Right atrium auricular region (tissue), 2 donors: ENCODE measurements around the gene TPI1. TPM values are rescaled to one million over a fixed set of nuclear protein-coding genes. Genes with fewer than 3 reads are reported as not detected.
A peak's percentile ranks its signal among the peaks of the same experiment; 100 is the strongest.

Experiments
- DNase-seq: peaks from one replicate; pipeline ENCODE4 v3.0.0-alpha.2; 2019; ENCODE audit warnings: low spot score
- H3K27ac ChIP-seq, 2 donors: fragments of 200-600 bp; sonication (generic); 1 replicate in 1 of 2; 2 replicates in 1 of 2; pipeline ENCODE4 v1.5.1; 2016 to 2019
- H3K27me3 ChIP-seq, 2 donors: fragments of 200-600 bp; sonication (generic); one replicate each; pipeline versions ENCODE4 v1.5.1 to v1.6.0; 2017 to 2019
- H3K36me3 ChIP-seq: fragments of 200-600 bp; sonication (generic); one replicate; pipeline ENCODE4 v1.5.1; 2016
- H3K4me1 ChIP-seq, 2 donors: fragments of 200-600 bp; sonication (generic); one replicate each; pipeline versions ENCODE4 v1.5.1 to v1.6.0; 2017 to 2019
- H3K4me3 ChIP-seq, 2 donors: fragments of 200-600 bp; sonication (generic); 1 replicate in 1 of 2; 2 replicates in 1 of 2; pipeline ENCODE4 v1.5.1; 2017 to 2019; ENCODE audit warnings: mild to moderate bottlenecking in 1 of 2, moderate library complexity in 1 of 2
- H3K9me3 ChIP-seq, 2 donors: fragments of 200-600 bp; sonication (generic); one replicate each; pipeline ENCODE4 v1.5.1; 2019
- CTCF ChIP-seq, 2 donors: fragments of 200-600 bp; sonication (generic); IDR thresholded peaks; one replicate each; pipeline ENCODE4 v1.5.1; 2019; ENCODE audit warnings: antibody characterized with exemption in 2 of 2
- total RNA-seq, 2 donors: library from RNA; depleted of rRNA; stranded (reverse); fragments of >200 nt; gene quantifications; one replicate each; pipeline ENCODE4 v1.1.0, GENCODE V29; 2016

Gene TPI1
- total RNA-seq, 2 donors from 2014 or later: 755 to 842 TPM

DNA sequence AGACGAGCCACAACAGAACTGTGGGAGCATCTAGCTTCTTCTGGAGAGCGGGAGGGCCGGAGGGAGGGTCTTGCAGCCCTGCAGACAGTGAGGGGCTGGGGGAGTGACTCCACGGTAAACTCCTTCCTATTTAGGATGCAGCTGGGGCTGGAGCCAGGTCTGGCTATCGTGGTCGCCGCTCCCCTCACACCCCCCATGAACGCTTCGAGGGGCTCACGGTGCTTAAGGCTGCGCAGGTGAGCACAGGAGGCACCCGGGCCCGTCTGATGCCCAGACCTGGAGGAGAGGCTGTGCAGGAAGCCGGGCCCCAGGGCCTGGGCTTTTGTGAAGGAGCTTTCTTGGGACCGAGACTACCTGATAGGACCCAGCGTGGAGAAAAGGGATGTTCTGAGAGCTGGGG is 30.5 kb upstream of the TPI1 start:
- no peak for DNase-seq
- peaks cover 0 to 10% of the 10 kb centered on the region in 2 donors for H3K4me1 ChIP-seq
- no peak overlapping the region for H3K27ac ChIP-seq
- H3K36me3 ChIP-seq: peaks cover 49% of the 10 kb centered on the region
- H3K9me3 ChIP-seq: no peaks in the 10 kb centered on the region
- no peak overlapping the region for H3K4me3 ChIP-seq
- no peak for TF ChIP-seq CTCF (IDR thresholded peaks at IDR 0.05)
- H3K27me3 ChIP-seq: no peaks in the 10 kb centered on the region

DNA sequence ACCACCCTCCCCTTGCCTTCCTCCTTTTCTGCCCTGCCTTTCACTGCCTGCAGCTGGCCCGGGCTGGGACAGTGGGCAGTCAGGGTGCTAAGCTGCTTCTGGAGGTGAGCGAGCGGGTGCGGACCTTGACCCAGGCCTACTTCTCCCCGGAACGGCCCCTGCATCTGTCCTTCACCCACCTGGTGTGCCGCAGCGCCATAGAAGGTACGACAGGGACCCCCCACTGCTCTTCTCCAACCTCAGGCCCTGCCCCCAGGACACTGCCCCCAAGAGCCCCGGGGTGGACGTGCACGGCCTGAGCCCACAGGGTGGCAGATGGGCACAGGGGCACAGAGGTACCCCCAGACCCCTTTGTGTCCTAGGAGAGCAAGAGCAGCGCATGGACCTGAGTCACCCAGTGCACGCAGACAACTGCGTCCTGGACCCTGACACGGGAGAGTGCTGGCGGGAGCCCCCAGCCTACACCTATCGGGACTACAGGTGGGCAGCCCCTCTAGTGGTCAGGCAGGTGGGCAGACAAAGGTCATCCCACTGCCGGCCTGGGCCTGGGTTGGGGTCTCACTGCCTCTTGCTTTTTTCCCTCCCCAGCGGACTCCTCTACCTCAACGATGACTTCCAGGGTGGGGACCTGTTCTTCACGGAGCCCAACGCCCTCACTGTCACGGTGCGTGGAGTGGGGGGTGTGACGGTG is 29.8 kb upstream of the TPI1 start:
- Histone ChIP-seq H3K9me3 (no peaks in the 10 kb centered on the region), H3K27me3 (no peaks in the 10 kb centered on the region), H3K4me3 (no peak overlapping the region), H3K27ac (no peak overlapping the region), H3K36me3 (peaks cover 55% of the 10 kb centered on the region), H3K4me1 (peaks cover 0 to 10% of the 10 kb centered on the region in 2 donors)
- no peak for DNase-seq
- no peak for TF ChIP-seq CTCF (IDR thresholded peaks at IDR 0.05)

GRCh38 chr12:6838854-6839253 is 28.5 kb upstream of the TPI1 start:
- H3K27ac ChIP-seq: no peak overlapping the region
- no peak for TF ChIP-seq CTCF (IDR thresholded peaks at IDR 0.05)
- H3K36me3 ChIP-seq: peaks cover 54% of the 10 kb centered on the region
- H3K9me3 ChIP-seq: no peaks in the 10 kb centered on the region
- no peak for DNase-seq
- H3K4me3 ChIP-seq: no peak overlapping the region
- H3K27me3 ChIP-seq: no peaks in the 10 kb centered on the region
- peaks cover 0 to 10% of the 10 kb centered on the region in 2 donors for H3K4me1 ChIP-seq

- Histone ChIP-seq H3K4me3 (no peak overlapping the region), H3K36me3 (peaks cover 61% of the 10 kb centered on the region), H3K9me3 (no peaks in the 10 kb centered on the region), H3K27ac (peak overlapping the region in 1 of 2 donors; percentile 31), H3K27me3 (no peaks in the 10 kb centered on the region), H3K4me1 (peaks cover 0 to 10% of the 10 kb centered on the region in 2 donors)
- no peak for TF ChIP-seq CTCF (IDR thresholded peaks at IDR 0.05)
- no peak for DNase-seq
Observed at GRCh38 chr12:6839482-6840201, 27.7 kb upstream of the TPI1 start.

GRCh38 chr12:6840330-6840729 is 27.0 kb upstream of the TPI1 start:
- Histone ChIP-seq H3K36me3 (peaks cover 68% of the 10 kb centered on the region), H3K27ac (peak overlapping the region; percentile 31 to 48), H3K4me1 (peaks cover 0 to 10% of the 10 kb centered on the region in 2 donors), H3K27me3 (no peaks in the 10 kb centered on the region), H3K4me3 (no peak overlapping the region), H3K9me3 (no peaks in the 10 kb centered on the region)
- TF ChIP-seq CTCF (IDR thresholded peaks at IDR 0.05): no peak
- no peak for DNase-seq
